HG03457 (cell line): ENCODE measurements around the gene MMP23B.
"Not testable (repeated sequence)": the region's sequence is repeated elsewhere in the genome, so short reads cannot be mapped to it uniquely, and the experiment has no call there.

Source experiments
- ATAC-seq: cut with Tn5 transposase; IDR thresholded peaks from one replicate; pipeline ENCODE4 v1.9.1; 2021; ENCODE audit warnings: moderate number of reproducible peaks; ENCODE audit not compliant: unreplicated experiment

The MMP23B gene

GRCh38 chr1:1629430-1630190 lies 2.4 kb upstream of the MMP23B start:
- no peak for ATAC-seq

GRCh38 chr1:1630191-1630964 lies 1.6 kb upstream of the MMP23B start:
- ATAC-seq: no peak

- no peak for ATAC-seq
Measured at GRCh38 chr1:1630965-1631781, 800 bp upstream of the MMP23B start.

GRCh38 chr1:1633409-1633808 lies 1.4 kb downstream of the MMP23B start:
- ATAC-seq: not testable (repeated sequence)

- ATAC-seq: not testable (repeated sequence)
Measured at GRCh38 chr1:1634613-1635012, 2.6 kb downstream of the MMP23B start.

- not testable (repeated sequence) for ATAC-seq
Measured at GRCh38 chr1:1636621-1637478, 4.9 kb downstream of the MMP23B start.

- not testable (repeated sequence) for ATAC-seq
Measured at GRCh38 chr1:1637479-1637875, 5.5 kb downstream of the MMP23B start.

GRCh38 chr1:1638528-1638927 lies 6.6 kb downstream of the MMP23B start:
- not testable (repeated sequence) for ATAC-seq

GRCh38 chr1:1639368-1639767 lies 7.4 kb downstream of the MMP23B start:
- not testable (repeated sequence) for ATAC-seq

- ATAC-seq: not testable (repeated sequence)
Measured at GRCh38 chr1:1640081-1640480, 8.1 kb downstream of the MMP23B start.

GRCh38 chr1:1640711-1641461 lies 8.9 kb downstream of the MMP23B start:
- ATAC-seq: not testable (repeated sequence)

- ATAC-seq: not testable (repeated sequence)
Measured at GRCh38 chr1:1646326-1646725, 14.4 kb downstream of the MMP23B start.

GRCh38 chr1:1647567-1648241 lies 15.7 kb downstream of the MMP23B start:
- ATAC-seq: not testable (repeated sequence)

GRCh38 chr1:1648265-1648664 lies 16.3 kb downstream of the MMP23B start:
- ATAC-seq: not testable (repeated sequence)

GRCh38 chr1:1658583-1659549 lies 26.9 kb downstream of the MMP23B start, which contains the start of gene CDK11B:
TSS of gene CDK11B (minus strand) at chr1:1659004. CDS start at chr1:1657485, 1,519 bp downstream.
- ATAC-seq: peak; percentile 58

GRCh38 chr1:1662392-1662791 lies 30.4 kb downstream of the MMP23B start:
- not testable (repeated sequence) for ATAC-seq

GRCh38 chr1:1662830-1663560 lies 31.0 kb downstream of the MMP23B start:
- not testable (repeated sequence) for ATAC-seq
